Cerebellar cortex (tissue), 1 donor: ENCODE data around the gene RIPOR2.
"Not testable (repeated sequence)": the region's sequence is repeated elsewhere in the genome, so short reads cannot be mapped to it uniquely, and the experiment has no call there.

ENCODE experiments used
- DNase-seq: peaks from one replicate; pipeline ENCODE4 v3.0.0-alpha.2; 2015; ENCODE audit warnings: low spot score

RIPOR2 gene

GRCh38 chr6:24951811-24952299, 16.1 kb upstream of the RIPOR2 start:
- no peak for DNase-seq

DNA sequence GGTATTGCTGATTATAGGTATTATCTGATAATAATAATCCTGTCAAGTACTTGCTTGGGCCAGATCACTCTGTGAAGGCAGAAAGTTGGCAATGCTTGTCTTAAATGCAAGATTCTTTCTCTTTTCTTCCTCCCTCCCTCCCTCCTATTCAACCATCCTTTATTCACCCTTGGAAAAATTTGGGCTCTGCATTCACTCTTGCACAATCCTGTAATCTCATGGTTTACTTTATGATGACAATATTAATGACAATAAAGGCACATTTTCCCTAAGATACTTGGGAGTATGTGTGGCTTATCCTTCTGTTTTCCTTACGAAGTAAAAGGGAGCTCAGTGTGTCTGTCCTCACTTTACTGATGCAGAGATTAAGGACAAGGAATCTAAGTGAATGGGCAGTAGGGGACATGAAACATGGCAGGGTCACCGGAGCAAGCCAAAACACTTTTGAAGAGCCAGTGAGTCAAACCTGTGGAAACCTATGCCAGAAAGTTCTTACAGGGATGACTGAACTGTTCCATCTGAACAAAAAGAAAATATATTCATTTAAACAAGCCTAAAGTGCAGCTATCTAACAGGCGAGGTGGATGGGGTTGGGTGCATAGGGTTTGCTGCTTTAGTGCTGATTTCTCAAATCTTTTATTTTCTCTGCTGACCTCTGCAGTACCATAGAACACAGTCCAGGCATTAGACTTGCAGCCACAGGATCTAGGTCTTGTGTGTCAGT, 14.6 kb upstream of the RIPOR2 start:
- no peak for DNase-seq

GRCh38 chr6:24949020-24949569, 13.3 kb upstream of the RIPOR2 start:
- DNase-seq: no peak

DNA sequence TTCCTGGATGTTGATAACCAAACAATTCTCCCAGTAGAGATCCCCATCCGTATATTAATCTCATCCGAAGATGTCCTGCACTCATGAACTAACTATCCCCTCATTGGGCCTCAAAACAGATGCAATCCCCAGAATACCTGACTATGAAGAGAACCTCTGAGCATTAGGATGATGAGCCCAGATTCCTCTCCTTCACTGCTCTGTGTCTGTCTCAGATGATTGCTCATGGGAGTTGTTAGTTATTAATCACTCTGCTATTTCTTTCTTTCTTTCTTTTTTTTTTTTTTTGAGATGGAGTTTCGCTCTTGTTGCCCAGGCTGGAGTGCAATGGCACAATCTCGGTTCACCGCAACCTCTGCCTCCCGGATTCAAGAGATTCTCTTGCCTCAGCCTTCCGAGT, 12.5 kb upstream of the RIPOR2 start:
- DNase-seq: not testable (repeated sequence)

DNA sequence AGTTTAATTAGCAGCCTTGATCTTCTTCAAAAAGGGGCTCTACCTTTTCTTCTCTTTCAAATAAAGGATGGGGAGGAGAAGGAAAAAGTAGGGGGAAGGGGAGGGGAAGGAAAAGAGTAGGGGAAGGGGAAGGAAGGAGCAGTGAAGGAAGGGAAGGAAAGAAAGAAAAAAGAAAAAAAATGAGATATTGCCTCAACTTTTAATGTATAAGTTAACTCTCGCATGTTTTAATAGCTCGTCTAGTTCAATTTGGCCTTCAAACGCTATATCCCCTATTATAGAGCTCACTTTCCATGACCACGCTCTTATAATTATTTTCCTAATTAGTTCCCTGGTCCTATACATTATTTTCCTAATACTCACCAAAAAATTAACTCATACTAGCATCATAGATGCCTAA, 11.9 kb upstream of the RIPOR2 start:
- no peak for DNase-seq

DNA sequence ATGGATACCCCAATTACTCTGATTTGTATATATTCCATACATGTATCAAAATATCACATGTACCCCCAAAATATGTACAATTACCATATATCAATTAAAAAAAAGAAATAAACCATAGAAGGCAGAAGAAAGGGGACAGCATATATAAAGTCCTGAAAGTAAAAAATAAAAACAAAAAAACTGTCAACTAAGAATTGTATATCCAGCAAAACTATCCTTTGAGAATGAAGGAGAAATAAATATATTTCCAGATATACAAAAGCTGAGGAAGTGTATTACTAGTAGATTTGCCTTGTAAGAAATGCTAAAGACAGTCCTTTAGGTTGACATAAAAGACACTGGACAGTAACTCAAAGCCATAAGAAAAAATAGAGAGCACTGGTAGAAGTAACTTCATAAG, 9.3 kb upstream of the RIPOR2 start:
- no peak for DNase-seq

DNA sequence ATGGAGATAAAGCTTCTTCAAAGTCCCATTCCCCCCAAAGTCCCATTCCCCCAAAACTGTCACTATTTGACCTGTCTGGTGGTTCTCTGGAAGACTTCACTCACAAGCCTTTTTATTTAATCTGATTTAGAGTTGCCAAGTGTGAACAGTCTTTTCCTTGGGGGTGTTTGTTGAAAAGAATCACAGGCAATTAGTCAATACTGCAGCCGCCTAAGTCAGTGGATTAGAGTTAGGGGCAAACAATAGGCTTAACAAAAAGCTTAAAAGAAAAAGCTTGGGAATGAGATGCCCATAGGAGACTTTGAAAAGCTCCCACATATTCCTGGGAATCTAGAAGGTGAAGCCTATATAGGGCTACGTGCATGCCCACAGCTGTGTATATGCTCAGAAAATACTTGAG, 8.0 kb upstream of the RIPOR2 start:
- DNase-seq: no peak

DNA sequence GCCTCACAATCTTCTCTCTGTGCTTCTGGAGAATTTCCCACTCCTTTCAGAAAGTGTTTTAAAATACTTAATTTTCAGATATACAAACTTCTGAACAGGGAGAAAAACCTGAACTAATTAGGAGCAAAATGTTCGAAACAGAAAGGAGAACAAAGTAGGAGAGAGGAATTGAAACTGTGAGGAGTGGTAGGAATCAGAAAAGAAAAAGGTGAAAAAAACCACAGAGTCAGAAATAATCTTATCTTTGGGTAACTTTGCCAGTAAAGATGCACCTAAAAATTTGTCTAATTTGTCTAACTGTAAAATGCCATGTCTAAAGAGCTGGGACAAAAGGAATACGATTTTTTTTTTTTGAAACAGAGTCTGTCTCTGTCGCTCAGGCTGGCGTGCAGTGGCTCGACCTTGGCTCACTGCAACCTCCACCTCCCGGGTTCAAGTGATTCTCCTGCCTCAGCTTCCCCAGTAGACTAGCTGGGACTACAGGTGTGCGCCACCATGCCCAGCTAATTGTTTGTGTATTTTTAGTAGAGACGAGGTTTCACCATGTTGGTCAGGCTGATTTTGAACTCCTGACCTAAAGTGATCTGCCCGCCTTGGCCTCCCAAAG, 4.7 kb upstream of the RIPOR2 start:
- no peak for DNase-seq

GRCh38 chr6:24936641-24937317, 1.0 kb upstream of the RIPOR2 start:
- no peak for DNase-seq

- DNase-seq: peak; percentile 14
These were observed 1.8 kb downstream of the RIPOR2 start for GRCh38 chr6:24933868-24934401.

DNA sequence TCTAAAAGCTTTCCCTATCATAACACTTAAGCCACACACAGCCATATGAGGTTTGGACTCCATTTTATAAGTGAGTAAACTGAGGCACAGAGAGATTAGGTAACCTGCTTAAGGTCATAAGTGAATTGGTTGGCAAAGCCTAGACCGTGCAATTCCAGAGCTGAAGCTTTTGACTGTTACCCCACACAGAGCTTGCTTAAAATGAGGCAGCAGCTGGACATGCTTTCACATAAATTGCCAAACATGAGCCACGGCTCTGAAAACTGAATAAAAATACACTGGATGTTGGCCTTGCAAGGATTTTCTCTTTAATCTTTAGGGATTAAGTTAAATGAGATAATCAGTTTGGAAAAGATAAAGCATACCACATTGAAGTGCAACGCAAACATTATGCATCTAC, 2.5 kb downstream of the RIPOR2 start:
- DNase-seq: no peak

DNA sequence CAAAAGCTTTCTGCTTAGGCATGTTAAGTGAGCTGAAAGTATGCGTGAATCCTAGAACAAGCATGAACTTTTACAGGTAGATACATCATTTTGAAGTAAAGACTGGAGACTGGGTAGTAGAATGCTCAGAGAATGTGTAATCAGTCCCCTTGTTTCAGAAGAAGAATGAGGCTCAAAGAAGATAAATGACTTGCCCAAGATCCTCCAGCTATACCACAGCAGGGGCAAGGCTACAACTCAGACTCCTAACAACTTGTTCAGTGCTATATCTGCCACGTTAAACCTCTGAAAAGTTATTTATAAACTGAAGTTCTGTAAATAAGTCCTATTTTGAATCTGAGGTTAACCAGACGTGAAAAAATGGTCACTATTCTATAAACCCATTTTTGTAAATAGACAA, 2.9 kb downstream of the RIPOR2 start:
- no peak for DNase-seq

- DNase-seq: no peak
These were observed 3.8 kb downstream of the RIPOR2 start for GRCh38 chr6:24931718-24932691.

- no peak for DNase-seq
These were observed 4.5 kb downstream of the RIPOR2 start for GRCh38 chr6:24931296-24931695.

GRCh38 chr6:24930431-24930871, 5.3 kb downstream of the RIPOR2 start:
- no peak for DNase-seq

GRCh38 chr6:24929242-24929641, 6.5 kb downstream of the RIPOR2 start:
- DNase-seq: no peak

DNA sequence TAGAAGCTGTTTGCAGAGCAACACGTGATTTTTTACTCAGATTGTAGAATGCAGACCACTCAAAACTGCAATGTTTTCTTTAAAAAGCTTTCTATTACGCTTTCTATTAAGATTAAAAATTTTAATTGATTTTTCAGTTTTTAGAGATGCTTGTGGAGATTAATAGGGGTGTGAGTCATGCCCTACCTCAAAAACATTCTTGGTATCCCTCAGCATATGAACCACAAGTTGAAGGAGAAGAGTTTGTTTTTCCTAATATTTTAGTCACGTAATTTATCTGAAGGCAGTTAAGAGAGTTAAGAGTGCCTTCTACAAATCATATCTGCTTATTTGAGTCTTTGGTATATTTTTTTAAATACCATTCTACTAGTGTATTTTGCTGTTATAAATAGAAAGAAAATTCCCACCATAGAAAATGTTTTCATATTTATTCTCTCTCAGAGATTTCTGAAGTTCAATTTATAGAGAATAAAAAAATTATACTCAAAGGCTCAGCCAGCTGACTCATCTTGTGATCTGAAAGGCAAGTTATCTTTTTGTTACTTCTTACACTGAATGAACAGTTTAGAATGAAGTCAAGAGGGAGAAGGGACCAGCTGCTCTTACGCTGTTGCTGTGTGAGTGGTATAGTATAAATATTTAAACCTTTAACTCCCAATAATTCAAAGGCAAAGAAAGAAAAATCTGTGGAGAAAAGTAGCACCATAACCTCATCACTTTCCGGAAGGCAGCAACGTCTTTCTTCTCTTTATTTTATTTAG, 7.6 kb downstream of the RIPOR2 start:
- DNase-seq: no peak

- DNase-seq: no peak
These were observed 8.3 kb downstream of the RIPOR2 start for GRCh38 chr6:24927277-24927955.

DNA sequence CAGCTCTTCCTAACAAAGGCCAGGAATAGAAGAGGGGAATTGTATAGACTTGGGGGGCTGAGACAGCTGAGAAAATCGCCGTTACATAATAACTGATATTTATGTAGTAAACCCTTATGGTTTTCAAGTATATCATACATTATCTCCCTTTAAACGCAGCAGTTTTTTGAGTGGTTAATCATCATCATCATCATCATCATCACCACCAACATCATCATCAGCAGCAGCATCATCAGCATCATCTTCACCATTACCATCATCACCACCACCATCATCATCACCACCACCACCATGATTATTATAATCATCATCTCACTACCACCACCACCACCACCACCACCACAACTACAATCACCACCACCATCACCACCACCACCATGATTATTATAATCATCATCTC, 9.1 kb downstream of the RIPOR2 start:
- DNase-seq: not testable (repeated sequence)

DNA sequence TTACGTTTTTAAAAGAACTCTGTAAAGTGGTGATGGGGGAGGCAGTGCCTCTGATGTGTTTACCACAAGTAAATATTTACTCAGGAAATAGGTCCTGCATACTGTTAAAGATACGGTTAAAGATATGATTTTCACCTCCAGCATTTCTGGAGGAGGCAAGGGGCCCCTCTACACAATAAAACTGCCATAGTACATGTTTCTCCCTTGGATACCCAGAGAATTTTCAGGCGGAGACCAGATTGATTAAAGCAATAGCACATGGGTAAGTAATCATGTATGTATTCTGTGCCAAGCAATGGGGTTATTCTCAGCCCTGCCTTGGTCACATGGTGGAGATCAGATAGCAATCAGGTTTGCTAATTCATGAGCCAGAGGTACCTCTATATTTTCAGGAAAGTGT, 9.6 kb downstream of the RIPOR2 start:
- DNase-seq: no peak
